ENCODE data around the gene GABRG1.

The GABRG1 gene

DNA sequence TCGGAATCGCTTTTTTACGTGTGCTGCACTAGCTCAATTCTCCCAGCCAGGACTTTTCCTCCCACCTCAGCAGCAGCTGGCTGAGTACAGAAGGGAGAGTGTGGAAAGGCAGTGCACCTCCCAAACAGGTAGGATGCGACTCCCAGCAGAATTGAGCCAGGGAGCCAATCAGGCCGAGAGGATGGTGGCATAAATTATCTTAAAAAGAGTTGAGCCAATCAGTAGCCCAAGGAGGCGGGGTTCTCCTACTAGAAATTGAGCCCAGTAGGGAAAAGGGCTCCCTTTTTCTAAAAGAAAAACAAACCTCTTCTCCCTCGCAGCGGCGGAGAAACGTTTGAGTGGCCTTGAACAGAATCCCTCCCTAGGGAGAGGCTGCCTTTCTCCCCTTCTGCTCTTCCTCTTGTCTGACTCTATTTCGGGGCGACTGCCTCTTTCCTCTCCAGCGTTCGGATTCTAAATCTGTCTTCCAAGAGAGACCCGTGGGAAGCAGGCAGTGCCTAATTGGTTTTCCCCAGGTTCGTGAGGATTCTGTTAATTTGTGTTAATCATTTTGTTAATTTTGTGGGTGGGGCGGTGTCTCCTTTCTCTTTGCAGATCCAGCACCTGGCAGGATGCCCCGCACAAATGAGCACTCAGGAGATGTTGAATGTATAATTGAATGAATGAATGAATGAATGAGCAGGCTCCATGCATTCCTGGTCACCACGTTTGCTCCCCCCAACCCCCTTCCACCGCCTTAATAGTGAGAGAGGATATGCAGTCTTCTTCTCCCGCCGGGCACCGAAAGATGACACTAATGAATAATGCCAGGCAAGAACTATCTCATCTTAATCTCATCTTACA is at the start of gene GABRG1:
TSS of gene GABRG1 (minus strand) at position 142 of the 843 bp plus-strand sequence. CDS start at position 1, 141 bp downstream.
- no peak for DNase-seq (ENCODE audit: low read depth)

DNA sequence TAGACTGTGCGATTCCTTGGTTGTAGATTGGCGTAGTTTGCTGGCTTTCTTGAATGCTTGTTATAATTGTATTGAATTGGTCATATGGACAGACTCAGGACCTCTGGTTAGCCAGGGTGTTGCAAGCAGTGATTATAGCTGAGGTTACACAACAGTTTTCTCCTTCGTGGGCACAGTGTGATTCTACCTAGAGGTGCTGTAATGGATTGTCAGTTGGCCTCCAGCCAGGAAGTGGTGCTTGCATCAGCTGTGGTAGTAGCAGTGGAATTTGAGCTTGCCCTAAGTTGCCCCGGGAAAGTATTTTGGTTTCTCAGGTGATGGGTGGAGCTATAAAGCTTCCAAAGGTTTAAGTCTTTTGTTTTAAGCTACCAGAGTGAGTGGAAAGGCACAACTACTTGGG is 23.1 kb upstream of the GABRG1 start:
- no peak for DNase-seq (ENCODE audit: low read depth)

DNA sequence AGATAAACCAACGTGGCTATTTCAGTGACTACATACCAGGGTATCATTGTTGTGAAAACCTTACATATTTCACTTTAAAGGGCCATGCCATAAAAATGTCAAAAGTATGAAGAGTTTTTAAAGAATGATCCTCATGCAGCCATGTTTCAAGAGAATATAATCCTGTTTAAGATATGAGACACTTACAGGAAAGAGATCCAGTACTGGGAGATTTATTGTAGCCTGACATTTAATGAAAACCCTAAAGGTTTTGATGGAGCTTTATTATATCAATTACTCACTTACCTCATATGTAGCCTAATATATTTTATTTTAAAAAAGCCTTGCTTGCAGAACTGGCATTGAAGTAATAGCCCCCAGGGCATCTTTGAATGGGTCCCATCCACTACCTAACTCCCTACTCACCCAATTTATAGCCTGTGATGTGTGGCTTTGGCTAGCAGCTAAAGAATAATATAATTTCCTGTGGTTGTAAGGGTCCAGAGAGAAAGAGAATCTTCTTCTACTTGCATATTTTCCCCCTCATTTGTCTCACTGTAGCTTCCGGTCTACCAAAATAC is 7.7 kb upstream of the GABRG1 start:
- no peak for DNase-seq (ENCODE audit: low read depth)

DNA sequence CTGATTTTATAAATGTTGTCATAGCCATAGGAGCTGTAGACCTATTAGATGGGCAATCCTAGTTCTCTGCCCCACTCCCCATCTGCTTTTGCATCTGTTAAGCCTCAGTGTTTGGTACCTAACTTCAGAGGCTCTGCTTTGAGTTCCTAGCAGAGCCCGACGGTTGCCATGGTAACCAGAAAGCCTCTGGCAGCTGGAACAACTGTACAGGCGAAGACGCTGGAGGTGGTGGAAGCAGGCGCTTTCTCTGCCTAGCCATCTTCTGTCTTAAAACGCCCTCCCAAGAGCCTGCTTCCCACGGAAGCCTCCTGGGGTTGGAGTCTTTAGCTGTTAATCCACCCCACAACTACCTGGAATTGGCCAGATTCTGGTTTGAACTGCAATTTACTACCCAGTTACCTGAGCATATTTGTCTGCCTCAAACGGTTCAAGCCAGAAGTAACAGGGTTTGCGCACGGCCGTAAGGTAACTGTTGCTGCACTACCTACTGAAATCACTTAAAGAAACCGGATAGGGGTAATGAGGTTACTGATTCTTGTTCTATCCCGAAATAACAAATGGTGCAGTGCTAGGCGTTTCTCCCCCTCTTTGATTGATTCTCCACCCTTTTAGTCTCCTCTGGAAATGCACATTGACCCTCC is 1.0 kb upstream of the GABRG1 start:
- no peak for DNase-seq (ENCODE audit: low read depth)

DNA sequence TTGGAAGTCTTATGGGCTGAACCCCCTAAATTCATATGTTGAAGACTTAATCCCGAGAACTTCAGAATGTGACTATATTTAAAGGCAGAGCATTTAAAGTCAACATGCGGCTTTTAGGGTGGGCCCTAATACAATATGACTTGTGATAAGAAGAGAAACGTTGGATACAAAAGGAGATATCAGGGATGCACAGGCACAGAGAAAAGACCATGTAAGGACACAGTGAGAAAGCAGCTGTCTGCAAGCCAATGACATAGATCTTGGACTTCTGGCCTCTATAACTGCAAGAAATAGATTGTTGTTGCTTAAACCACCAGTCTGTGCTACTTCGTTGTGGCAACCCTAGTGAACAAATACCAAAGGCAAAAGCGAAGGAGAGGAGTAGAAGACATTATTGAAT is 42.2 kb downstream of the GABRG1 start:
- DNase-seq (ENCODE audit: low read depth) = no peak

DNA sequence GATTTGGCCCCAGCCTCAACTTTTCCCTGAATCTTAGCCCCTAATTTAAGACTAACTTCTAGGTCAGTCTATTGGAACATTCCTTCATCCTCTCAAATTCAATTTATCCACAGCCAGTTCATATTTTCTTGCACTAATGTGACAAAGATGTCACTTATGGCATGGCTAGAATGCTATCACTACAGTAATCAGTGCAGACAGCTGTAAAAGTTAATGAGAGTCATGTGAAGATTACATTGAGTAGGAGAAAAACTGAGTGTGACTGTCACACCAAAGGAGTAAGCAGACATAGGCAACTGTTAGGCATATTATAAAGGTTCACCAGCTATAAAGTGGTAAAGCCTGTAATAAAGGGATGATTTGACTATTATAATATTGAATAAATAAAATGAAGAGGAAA is 42.6 kb downstream of the GABRG1 start:
- no peak for DNase-seq (ENCODE audit: low read depth)

DNA sequence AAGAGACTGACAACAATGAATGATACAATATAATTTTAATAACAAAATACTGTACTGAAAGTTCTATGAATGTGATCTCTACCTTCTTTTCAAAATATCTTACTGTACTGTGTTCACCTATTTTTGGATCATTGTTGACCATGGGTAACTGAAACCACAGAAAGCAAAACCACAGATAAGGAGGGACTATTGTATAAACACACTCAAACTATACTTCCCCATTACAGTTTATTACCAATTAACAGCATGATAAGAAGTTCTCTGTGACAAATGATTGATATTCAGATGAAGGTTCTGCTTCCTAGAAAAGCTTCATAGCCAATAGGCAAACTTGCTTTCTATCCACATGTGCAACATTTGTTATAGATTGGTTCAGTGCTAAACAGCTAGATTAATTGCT is 50.1 kb downstream of the GABRG1 start:
- DNase-seq (ENCODE audit: low read depth) = no peak

DNA sequence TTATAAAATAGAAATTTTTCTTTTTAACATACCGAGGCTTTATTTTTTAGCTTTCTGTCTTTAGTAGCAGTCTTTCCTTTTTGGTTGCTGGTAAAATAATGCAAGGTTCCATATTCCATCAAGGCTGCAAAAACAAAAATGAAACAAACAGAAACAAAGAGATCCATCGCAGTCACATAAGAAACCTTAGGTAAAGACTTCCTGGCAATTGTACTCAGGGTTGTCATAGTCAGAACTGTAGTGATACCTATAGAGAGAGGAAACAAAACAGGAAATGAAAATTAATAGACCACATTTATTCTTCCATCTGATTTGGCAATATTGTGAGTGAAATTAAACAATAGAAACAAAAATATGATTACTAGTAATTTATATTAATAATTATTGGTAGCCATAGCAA is 72.5 kb downstream of the GABRG1 start:
- DNase-seq (ENCODE audit: low read depth) = no peak

DNA sequence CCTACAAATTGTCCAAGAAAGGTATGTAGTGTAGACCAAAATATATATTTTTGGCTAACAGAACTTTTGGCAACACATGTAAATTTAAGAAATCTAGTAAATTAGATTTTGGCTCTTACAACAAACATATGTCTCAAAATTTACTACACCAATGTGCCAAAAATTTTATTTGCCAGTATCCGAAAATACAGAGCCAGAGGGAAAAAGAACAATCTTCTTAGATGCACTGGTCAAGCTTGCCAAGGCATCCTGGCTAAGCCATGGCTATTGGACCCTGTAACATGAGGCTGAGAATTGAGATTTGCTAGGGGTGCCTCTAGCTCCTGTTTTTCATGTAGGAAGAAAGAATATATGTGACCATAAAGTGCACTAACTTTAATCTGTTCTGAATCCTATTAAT is 91.8 kb downstream of the GABRG1 start:
- no peak for DNase-seq (ENCODE audit: low read depth)

DNA sequence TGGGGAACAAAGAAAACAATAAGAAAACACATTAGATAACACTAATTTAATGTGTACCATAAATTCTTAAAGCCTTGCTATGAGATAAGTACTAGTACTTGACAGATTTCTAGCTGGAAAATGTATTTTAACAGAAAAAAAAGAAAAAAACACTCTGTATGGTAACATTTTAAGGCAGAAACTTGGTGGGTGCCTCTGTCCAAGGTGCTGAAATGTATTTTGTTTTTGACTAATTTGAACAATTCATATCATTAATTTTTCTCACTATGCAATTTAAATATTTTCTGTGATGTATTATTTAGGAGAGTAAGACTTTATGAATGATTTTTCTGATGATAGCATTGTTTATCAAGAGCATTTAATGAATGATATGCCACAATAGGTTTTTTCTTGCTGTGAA is 107.5 kb downstream of the GABRG1 start:
- no peak for DNase-seq (ENCODE audit: low read depth)

DNA sequence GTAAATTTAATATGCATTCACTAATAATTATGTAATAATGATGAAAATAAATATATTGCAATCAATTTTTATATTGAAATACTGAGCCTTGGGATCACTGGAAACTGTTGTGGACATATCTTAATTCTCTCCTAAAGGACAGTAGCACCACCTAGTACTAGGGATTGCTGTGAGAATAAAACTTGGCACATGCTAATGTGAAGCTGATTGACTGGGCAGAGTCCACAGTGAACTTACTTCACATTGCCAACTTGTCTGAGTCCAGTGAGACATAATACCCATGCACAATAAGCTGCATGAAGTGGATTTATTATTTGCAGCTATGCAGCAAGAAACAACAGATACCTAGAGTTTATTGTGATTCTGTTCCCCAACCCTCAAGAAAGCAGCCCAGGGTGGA is 131.1 kb downstream of the GABRG1 start:
- no peak for DNase-seq (ENCODE audit: low read depth)

DNA sequence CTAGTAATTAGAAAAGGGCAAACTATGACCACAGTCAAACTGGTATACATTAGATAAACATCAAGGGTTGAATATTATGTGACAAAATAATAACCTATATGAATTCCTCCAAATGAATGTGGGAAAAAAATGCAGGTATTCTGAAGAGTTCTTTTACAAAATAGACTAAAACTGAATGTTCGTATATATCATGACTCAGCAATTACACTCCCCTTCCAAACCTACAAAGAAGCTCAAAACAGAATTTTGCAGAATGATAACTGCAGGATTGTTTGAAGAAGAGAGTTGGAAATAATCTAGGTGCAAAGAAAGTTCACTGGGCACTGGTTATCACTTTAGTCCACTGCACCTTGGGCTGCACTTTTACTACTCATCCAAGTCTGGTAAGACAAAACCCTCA is 134.1 kb downstream of the GABRG1 start:
- DNase-seq (ENCODE audit: low read depth) = no peak

DNA sequence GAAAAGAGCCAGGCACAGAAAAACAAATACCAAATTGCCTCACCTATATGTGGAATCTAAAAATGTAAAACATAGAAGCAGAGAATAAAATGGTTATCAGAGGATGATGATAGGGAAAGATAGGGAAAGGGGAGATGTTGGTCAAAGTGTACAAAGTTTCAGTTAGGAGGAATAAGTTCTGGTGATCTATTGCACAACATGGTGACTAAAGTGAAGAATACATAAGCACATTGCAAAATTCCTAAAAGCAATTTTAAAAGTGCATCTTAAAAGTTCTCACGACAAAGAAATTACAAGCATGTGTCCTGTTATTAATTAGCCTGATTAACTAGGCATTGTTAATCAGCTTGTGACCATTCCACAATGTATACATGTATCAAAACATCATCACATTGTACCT is 136.0 kb downstream of the GABRG1 start:
- no peak for DNase-seq (ENCODE audit: low read depth)
